ES-I3 (cell line): ENCODE measurements around the gene VEGFB.

Experiments
- H3K36me3 ChIP-seq: 2 replicates; pipeline ENCODE4 v1.6.1; 2013; ENCODE audit warnings: mild to moderate bottlenecking, low read length, control low read depth, moderate library complexity; ENCODE audit not compliant: insufficient read depth
- H3K4me1 ChIP-seq: 2 replicates; pipeline ENCODE4 v1.6.1; 2013; ENCODE audit warnings: mild to moderate bottlenecking, control low read depth, low read length; ENCODE audit not compliant: insufficient read depth
- H3K9ac ChIP-seq: 2 replicates; pipeline ENCODE4 v1.6.1; 2013; ENCODE audit warnings: low read depth, mild to moderate bottlenecking, low read length, moderate library complexity
- H3K9me3 ChIP-seq: 2 replicates; pipeline ENCODE4 v1.6.1; 2013; ENCODE audit warnings: mild to moderate bottlenecking, low read length, moderate library complexity; ENCODE audit not compliant: control insufficient read depth, insufficient read depth

Gene VEGFB

DNA sequence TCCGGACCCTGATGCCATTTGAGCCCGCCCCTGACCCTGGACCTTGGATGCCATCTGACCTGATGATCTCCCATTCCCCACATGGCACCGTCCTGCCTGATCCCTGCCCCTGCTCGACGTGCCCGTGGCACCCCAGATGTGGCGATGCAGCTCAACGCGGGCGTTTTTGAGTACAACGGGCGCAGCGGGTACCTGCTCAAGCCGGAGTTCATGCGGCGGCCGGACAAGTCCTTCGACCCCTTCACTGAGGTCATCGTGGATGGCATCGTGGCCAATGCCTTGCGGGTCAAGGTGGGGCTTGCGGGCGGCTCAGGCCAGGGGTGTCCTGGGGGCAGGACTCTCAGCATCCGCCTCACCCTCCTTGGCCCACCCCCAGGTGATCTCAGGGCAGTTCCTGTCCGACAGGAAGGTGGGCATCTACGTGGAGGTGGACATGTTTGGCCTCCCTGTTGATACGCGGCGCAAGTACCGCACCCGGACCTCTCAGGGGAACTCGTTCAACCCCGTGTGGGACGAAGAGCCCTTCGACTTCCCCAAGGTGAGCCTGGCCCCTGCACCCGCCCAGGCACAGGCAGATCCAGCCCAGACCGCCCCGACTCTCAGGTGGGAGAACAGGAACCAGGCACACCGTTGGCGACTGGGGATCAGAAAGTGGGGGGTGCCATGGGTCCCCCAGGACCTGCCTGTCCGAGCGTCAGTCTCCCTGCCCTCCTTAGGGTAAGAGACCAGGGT, 28.1 kb downstream of the VEGFB start:
- no peaks in the 10 kb centered on the region for H3K9me3 ChIP-seq
- H3K9ac ChIP-seq: no peak overlapping the region
- peaks cover 4% of the 10 kb centered on the region for H3K36me3 ChIP-seq
- peaks cover 9% of the 10 kb centered on the region; the same call in 1 of the 2 replicates for H3K4me1 ChIP-seq

DNA sequence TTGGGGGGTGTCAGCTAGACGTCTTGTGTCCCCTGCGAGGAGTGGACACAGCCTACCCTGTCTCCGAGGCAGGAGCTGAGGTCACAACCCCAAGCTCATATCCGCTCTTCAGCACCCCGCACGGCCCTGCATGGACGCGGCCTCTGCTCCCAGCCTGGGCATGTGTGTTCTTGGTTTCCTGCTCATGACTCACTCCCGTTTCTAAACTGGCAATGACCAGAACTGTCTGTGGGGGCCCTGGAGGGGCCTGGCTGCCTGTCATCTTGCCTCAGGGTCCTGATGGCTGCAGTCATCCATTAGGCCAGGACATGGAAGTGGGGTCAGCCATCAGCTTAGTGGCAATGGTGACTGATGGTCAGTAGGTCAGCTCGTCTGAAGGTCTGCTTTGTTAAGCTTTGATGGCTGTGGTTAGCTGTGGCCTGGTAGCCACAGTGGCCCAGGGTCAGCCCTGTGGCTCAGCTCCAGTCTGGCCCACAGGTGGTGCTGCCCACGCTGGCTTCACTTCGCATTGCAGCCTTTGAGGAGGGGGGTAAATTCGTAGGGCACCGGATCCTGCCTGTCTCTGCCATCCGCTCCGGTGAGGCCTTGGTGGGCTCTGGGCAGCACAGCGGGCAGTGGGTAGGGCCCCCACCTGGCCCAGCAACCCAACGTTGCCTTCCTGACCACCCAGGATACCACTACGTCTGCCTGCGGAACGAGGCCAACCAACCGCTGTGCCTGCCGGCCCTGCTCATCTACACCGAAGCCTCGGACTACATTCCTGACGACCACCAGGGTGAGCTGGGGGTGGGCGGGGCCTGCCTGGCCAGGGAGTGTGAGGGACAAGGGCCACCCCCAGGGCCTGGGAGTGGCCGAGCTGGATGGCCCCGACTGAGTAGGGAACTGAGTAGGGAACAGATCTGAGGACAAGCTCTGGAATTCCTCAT, 28.9 kb downstream of the VEGFB start:
- Histone ChIP-seq H3K9me3 (no peaks in the 10 kb centered on the region), H3K9ac (no peak overlapping the region), H3K4me1 (peaks cover 11% of the 10 kb centered on the region; the same call in 1 of the 2 replicates), H3K36me3 (peaks cover 4% of the 10 kb centered on the region)

DNA sequence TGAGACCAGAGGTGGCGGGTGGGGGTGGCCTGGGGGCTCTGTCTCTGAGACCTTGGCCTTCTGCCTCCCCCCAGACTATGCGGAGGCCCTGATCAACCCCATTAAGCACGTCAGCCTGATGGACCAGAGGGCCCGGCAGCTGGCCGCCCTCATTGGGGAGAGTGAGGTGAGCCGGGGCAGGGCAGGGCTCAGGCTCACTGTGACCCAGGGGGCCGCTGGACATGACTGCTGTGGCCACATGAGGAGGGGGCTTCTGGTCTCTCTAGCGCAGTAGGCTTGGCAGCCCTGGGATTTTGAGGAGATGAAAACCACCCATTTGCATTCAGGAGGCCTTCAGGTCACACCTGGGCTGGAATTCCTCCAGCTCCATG, 29.5 kb downstream of the VEGFB start:
- H3K36me3 ChIP-seq: peaks cover 4% of the 10 kb centered on the region
- no peaks in the 10 kb centered on the region for H3K9me3 ChIP-seq
- H3K4me1 ChIP-seq: peaks cover 14% of the 10 kb centered on the region; the same call in 1 of the 2 replicates
- no peak overlapping the region for H3K9ac ChIP-seq

DNA sequence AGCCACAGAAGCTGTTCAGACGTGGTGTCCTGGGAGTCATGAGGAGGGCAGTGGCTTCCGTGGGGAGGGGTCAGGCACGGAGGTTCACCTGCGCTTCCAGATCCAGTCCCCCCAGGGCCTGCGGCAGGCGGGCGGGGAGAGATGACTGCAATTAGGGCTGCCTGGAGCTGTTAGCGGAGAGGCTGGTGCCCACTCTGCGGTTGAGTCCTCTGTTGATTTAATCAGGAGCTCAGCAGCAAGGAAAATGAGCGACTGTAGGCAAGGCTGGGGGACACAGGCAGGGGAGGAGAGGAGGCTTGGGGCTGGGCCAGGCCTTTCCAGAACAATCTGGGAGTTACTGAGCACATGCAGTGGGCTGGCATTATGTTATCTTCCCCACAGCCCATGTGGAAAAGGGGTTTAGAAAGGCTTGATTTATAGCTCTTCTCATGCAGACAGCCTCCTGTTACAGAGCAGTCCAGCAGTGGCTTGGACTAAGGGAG, 30.0 kb downstream of the VEGFB start:
- H3K9me3 ChIP-seq: no peaks in the 10 kb centered on the region
- peaks cover 14% of the 10 kb centered on the region; the same call in 1 of the 2 replicates for H3K4me1 ChIP-seq
- H3K36me3 ChIP-seq: peaks cover 4% of the 10 kb centered on the region
- no peak overlapping the region for H3K9ac ChIP-seq

DNA sequence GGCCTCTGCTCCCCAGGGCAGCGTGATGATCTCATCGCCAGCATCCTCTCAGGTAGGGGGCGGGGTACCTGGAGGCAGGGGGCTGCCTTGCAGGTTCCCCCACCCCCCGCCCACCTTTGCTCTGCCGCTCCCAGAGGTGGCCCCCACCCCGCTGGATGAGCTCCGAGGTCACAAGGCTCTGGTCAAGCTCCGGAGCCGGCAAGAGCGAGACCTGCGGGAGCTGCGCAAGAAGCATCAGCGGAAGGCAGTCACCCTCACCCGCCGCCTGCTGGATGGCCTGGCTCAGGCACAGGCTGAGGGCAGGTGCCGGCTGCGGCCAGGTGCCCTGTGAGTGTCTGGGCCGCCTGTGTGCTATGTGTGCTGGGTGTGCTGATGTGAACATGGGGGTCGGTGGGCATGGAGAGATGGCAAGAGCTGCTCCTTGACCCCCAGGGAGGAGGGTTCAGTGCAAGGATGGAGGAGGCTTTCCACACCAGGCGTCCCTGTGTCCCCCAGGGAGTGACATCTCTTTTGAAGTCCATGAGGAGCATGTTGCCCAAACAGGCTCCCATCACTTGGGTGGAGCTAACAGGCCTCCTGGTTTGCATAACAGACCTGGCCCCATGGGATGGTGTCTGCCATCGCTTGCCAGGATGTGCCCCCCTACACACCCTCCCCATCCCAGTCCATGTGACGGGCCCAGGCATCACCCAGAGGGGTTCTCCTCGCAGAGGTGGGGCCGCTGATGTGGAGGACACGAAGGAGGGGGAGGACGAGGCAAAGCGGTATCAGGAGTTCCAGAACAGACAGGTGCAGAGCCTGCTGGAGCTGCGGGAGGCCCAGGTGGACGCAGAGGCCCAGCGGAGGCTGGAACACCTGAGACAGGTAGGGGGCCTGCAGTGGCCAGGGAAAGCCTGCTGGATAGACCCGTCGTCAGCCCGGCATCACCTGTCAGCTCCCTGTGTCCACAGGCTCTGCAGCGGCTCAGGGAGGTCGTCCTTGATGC, 31.1 kb downstream of the VEGFB start:
- H3K4me1 ChIP-seq: peaks cover 14% of the 10 kb centered on the region; the same call in 1 of the 2 replicates
- H3K9me3 ChIP-seq: no peaks in the 10 kb centered on the region
- H3K36me3 ChIP-seq: peaks cover 4% of the 10 kb centered on the region
- no peak overlapping the region for H3K9ac ChIP-seq

DNA sequence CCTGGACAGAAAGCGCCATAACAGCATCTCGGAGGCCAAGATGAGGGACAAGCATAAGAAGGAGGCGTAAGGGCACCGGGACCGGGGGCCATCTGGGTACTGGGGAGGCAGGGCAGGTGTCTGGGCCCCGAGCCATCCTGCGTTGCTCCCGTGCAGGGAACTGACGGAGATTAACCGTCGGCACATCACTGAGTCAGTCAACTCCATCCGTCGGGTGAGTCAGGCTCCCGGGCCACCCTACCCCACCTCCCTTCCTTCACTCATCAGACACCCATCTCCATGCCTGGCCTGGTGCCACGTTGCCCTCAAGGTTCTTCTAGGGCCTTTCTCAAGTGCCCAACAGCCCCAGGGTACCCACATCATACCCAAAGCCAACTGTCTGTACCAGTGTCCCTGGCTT, 32.0 kb downstream of the VEGFB start:
- Histone ChIP-seq H3K4me1 (peaks cover 14% of the 10 kb centered on the region; the same call in 1 of the 2 replicates), H3K9me3 (no peaks in the 10 kb centered on the region), H3K9ac (no peak overlapping the region), H3K36me3 (peaks cover 4% of the 10 kb centered on the region)

DNA sequence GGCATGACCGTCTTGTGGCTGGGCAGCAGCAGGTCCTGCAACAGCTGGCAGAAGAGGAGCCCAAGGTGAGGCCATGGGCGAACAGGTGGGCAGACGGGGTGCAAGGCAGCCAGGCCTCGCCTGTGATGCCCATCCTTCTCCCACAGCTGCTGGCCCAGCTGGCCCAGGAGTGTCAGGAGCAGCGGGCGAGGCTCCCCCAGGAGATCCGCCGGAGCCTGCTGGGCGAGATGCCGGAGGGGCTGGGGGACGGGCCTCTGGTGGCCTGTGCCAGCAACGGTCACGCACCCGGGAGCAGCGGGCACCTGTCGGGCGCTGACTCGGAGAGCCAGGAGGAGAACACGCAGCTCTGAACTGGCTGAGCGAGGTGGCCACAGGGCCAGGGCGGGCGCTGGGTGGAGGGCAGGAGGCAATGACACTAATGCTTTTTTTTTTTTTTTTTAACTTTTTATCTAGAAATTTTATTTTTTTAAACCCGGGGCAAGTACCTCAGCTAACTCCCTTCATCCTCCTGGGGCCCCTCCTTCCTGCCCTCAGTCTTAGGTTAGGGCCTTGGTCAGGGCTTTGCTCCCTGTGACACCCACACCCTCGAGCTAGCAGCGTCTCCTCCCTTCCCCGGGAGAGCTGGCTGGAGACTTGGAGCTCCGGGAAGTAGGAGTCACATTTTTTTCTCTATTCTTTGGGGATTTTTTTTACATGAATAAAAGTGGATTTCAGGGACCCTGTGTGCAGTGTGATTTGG, 33.0 kb downstream of the VEGFB start:
- H3K9me3 ChIP-seq: no peaks in the 10 kb centered on the region
- no peaks in the 10 kb centered on the region; the same call in none of the 2 replicates for H3K36me3 ChIP-seq
- no peak overlapping the region for H3K9ac ChIP-seq
- H3K4me1 ChIP-seq: peaks cover 14% of the 10 kb centered on the region; the same call in 1 of the 2 replicates

DNA sequence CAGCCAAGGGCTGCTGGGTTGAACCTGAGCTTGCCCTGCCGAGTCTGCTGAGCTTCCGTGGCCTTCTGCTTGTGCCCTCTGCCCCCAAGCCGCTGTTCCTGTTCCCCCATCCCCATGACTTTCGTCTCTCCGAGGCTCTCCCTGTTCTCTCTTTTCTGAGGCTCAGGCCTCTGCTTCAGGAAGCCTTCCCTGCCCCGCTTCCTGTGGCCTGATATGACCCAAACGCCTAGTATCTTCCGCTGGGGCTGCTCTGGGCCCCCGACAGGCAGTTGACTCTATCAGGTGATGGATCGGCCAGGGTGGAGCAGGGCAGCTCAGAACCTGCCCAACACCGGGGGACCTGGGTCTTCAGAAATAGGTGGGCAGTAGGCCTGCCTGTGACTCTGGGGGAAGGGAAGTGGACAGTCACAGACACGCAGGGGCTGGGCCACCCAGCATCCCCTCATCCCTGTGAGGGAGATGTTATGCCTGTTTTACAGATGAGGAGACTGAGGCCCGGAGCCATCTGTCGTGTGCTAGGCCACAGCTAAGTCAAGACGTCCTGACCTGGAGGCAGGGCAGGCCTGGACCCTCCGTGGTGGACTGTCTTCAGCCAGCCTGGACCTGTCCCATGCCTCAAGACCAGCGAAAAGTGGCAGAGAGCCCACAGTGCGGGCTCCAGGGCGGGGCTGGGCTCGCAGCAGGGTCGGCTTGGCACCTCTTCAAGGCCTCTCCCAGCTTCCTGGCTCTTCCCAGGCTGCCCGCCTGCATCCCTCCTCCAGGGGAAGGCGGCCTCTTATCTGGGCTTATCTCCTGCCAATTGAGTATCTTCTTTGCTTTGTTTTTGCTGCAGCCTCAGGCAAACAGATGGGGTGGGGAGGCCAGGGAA, 33.9 kb downstream of the VEGFB start:
- Histone ChIP-seq H3K9me3 (no peaks in the 10 kb centered on the region), H3K4me1 (peaks cover 12% of the 10 kb centered on the region; the same call in 1 of the 2 replicates), H3K36me3 (no peaks in the 10 kb centered on the region; the same call in 1 of the 2 replicates), H3K9ac (peak overlapping the region; percentile 88)

DNA sequence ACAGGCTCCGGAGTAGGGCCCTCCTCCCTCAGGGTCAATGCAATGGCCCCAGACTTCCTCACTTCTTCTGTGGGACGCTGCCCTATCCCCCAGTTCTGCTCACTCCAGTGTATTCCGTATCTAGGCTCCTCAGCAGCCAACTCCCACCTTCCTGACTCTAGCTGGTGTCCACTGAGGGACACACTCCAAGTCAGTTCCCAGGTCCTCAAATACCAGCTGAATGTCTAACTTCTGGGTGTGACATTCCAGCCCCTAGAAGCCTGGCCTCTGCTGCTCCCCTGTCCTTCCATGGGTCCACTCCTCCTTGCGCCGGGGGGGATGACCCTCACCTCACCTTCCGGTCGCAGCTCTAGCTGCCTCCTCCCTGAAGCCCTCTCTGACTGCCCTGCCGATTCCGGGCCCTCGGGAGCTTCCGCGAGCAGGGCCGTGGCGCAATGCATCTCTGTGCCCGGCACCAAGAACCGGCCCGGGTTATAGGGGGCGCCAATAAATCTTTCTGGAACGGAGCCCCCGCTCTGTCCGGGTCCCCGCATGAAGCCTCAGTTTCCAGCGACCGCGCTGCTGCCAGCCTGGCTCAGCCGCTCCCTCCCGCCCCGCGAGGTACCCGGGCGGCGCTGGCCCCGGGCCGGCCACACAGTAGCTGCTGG, 34.6 kb downstream of the VEGFB start:
- H3K36me3 ChIP-seq: no peaks in the 10 kb centered on the region; the same call in 1 of the 2 replicates
- peaks cover 5% of the 10 kb centered on the region; the same call in 1 of the 2 replicates for H3K4me1 ChIP-seq
- peak overlapping the region; percentile 88 for H3K9ac ChIP-seq
- no peaks in the 10 kb centered on the region for H3K9me3 ChIP-seq

DNA sequence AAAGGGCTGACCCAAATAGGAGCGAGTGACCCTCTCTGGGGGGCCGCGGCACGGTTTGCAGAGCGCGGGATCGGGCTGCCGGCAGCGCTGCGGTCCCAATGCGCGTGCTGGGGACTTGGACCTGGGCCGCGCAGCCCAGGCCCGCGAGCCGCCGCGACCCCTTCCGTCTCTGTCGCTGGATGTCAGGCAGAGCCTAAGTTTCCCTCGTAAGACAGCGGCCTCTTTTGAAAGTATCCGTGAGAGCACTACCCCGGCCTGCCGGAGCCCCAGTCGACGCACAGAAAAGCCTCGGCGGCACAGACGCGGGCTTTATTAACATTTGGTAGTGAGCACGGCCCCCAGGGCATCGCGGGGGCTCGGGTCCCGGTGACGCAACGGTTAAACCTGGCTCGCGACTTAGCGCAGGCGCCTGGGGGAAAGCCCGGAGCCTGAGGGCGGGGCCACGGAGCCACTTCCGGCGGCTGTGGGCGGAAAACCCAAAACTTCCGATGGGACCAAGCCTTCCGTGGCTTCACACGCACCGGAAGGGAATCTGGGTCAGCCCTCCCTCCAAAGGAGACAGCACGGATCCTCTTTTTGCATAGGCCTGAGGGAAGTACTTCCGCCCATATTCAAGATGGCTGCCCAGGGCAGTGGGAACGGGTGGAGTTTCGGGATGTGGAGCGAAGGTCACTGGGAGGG, 35.3 kb downstream of the VEGFB start:
- Histone ChIP-seq H3K36me3 (no peaks in the 10 kb centered on the region; the same call in 1 of the 2 replicates), H3K4me1 (peaks cover 5% of the 10 kb centered on the region; the same call in 1 of the 2 replicates), H3K9ac (peak overlapping the region; percentile 88), H3K9me3 (no peaks in the 10 kb centered on the region)

DNA sequence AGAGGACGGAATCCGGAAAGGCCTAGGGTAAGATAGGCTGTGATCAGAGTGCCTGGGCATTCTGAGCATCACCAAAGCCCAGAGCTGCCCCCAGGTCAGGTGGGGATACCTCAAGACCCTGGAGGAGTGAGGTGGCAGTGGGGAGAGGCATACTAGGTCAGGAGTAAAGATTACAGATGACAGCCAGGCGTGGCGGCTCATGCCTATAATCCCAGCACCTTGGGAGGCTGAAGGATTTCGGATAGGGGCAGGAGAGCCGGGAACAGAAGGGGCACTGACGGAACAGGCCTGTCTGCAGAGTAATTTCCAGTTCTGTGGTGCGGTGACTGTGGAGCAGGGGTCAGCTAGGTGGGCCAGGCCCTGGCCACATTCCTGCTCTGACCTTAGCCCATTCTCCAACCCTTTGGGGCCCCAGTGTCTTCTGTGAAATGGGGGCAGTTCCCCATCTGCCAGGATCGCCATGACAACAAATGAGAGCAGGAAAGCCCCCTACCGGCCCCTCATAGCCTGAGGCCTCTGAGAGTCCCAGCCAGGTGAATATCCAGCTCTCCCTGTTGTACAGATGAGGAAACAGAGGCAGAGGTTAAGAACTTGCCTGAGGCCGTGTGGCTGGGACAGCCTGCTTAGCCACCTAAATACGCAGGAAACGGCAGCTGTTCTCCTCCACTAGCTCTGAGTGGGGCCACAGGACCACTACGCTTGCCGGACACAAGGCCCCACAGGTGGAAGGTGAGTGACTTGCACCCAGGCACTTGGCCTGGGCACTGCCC, 40.8 kb downstream of the VEGFB start:
- no peaks in the 10 kb centered on the region for H3K9me3 ChIP-seq
- no peaks in the 10 kb centered on the region for H3K36me3 ChIP-seq
- H3K4me1 ChIP-seq: peaks cover 8% of the 10 kb centered on the region; the same call in 1 of the 2 replicates
- H3K9ac ChIP-seq: no peak overlapping the region
